Adrenal gland (tissue), 12 donors: ENCODE measurements around the gene WWC2. TPM values are rescaled to one million over a fixed set of nuclear protein-coding genes. Genes with fewer than 3 reads are reported as not detected.

Experiments
- DNase-seq, 7 donors: peaks; one replicate each; pipeline ENCODE4 v3.0.0-alpha.2; 2019 to 2020
- H3K27ac ChIP-seq, 5 donors: fragments of 200-600 bp; sonication (generic) in 4 of 5; 1 replicate in 3 of 5; 2 replicates in 2 of 5; pipeline versions ENCODE4 v1.5.1 to v1.8.0; 2016 to 2020; ENCODE audit warnings: mild to moderate bottlenecking in 1 of 5
- H3K27me3 ChIP-seq: fragments of 200-600 bp; 2 replicates; pipeline ENCODE4 v1.8.0; 2021
- H3K36me3 ChIP-seq, 2 donors: fragments of 200-600 bp; replicated peaks in 1 of 2; 1 replicate in 1 of 2; 2 replicates in 1 of 2; pipeline versions ENCODE4 v1.5.1 to v1.8.0; 2018 to 2022
- H3K4me1 ChIP-seq, 2 donors: fragments of 200-600 bp; replicated peaks in 1 of 2; 1 replicate in 1 of 2; 2 replicates in 1 of 2; pipeline versions ENCODE4 v1.5.1 to v1.8.0; 2018 to 2021
- H3K4me3 ChIP-seq, 4 donors: fragments of 200-600 bp; sonication (generic) in 3 of 4; one replicate each; pipeline ENCODE4 v1.5.1; 2016 to 2018
- H3K9me3 ChIP-seq, 3 donors: fragments of 200-600 bp; sonication (generic) in 1 of 3; replicated peaks in 1 of 3; 1 replicate in 2 of 3; 2 replicates in 1 of 3; pipeline versions ENCODE4 v1.5.1 to v1.8.0; 2016 to 2021
- POLR2A ChIP-seq, 2 donors: fragments of 450-650 bp; IDR thresholded peaks; one replicate each; pipeline ENCODE4 v1.6.1; 2017; ENCODE audit warnings: antibody characterized with exemption in 2 of 2, mild to moderate bottlenecking in 2 of 2, moderate library complexity in 1 of 2
- WGBS, 4 donors: extraction: QIAGEN DNeasy Blood & Tissue Kit in 2 of 4; methylation state at CpG; one replicate each; pipeline versions ENCODE4 v1.1.5 to v1.1.7; 2013 to 2017; 5-methylcytosine and 5-hydroxymethylcytosine counted together
- intact Hi-C, 2 donors: fragments of 100-400 bp; cut with DNase I; formaldehyde crosslinking; loops; one replicate each; pipeline versions ENCODE4 v1.14.1 to v1.15.0; 2022 to 2023
- polyA plus RNA-seq, 3 donors: library from polyadenylated mRNA; stranded (reverse); fragments of 200-250 nt in 2 of 3; fragments of 350-450 nt in 1 of 3; fragmentation: Illumina TruSeq in 1 of 3; extraction: RNeasy Lipid Tissue Mini Kit (QIAGEN cat#74804) in 1 of 3; gene quantifications; one replicate each; pipeline ENCODE4 v1.2.3, GENCODE V29; 2013 to 2014
- total RNA-seq, 9 donors: library from RNA; depleted of rRNA in 4 of 9; stranded (reverse); fragments of >200 nt in 4 of 9; fragments of 120-200 nt in 1 of 9; fragmentation: NEBNext Ultra II Directional in 1 of 9; extraction: Animal tissue kit (Norgen Biotek cat#: 25700) in 1 of 9; gene quantifications; one replicate each; pipeline versions ENCODE4 v1.1.0 to v1.2.4, GENCODE V29; 2013 to 2023
- TF ChIP-seq, protein P1 (sequence below), 6 experiments: fragments of 450-650 bp in 4 of 6; fragments of 200-600 bp in 2 of 6; sonication (generic) in 1 of 6; IDR thresholded peaks; 1 replicate in 5 of 6; 2 replicates in 1 of 6; pipeline versions ENCODE4 v1.5.1 to v1.8.0; 2016 to 2021; ENCODE audit warnings: antibody characterized with exemption in 6 of 6, mild to moderate bottlenecking in 2 of 6, moderate library complexity in 1 of 6
- donor health status: healthy with polysubstance abuse.
- donor health status: Bipolar disorder and iron deficiency.
- donor health status: DM: yes; HTN: yes; CAD: no.
- donor health status: DM: no; HTN: no; CAD: no.
- donor health status: DM: no; HTN: no; CAD: no.
- donor health status: DM: yes; HTN: yes; CAD: no.

Gene WWC2
- total and polyA plus RNA-seq, 12 donors: 3.1 to 27.9 (median 17.4) TPM

DNA sequence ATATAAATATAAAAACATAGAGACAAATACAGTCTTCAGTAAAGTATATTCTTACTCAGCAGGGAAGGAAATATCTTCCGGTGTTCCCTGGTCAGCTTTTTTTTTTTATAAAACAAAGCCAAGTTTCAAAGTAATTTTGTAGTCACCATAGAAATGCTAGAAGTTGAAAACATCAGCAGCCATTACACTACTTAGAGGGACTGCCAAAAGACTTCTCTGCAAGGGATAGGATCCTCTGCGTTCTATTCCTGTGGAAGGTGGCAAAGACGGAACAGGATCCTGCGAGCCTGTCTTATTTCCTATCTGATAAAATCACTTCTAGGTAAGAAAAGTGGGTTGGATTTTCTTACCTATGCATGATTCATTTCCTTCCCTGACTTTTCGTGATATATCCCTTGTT is 201.6 kb downstream of the WWC2 start:
- no peak for TF ChIP-seq POLR2A (IDR thresholded peaks at IDR 0.05)
- TF ChIP-seq, protein P1, sequence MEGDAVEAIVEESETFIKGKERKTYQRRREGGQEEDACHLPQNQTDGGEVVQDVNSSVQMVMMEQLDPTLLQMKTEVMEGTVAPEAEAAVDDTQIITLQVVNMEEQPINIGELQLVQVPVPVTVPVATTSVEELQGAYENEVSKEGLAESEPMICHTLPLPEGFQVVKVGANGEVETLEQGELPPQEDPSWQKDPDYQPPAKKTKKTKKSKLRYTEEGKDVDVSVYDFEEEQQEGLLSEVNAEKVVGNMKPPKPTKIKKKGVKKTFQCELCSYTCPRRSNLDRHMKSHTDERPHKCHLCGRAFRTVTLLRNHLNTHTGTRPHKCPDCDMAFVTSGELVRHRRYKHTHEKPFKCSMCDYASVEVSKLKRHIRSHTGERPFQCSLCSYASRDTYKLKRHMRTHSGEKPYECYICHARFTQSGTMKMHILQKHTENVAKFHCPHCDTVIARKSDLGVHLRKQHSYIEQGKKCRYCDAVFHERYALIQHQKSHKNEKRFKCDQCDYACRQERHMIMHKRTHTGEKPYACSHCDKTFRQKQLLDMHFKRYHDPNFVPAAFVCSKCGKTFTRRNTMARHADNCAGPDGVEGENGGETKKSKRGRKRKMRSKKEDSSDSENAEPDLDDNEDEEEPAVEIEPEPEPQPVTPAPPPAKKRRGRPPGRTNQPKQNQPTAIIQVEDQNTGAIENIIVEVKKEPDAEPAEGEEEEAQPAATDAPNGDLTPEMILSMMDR (IDR thresholded peaks at IDR 0.05): no peak
- H3K4me3 ChIP-seq: no peak overlapping the region
- no peaks in the 10 kb centered on the region for H3K36me3 ChIP-seq
- no peaks in the 10 kb centered on the region for H3K4me1 ChIP-seq
- intact Hi-C loops: no loop called here
- H3K27me3 ChIP-seq: no peaks in the 10 kb centered on the region
- DNase-seq: no peak
- no peaks in the 10 kb centered on the region for H3K9me3 ChIP-seq
- WGBS, 4 donors: 81 to 89% (median 85%) methylated on average over 5 of the region's 5 CpGs
- H3K27ac ChIP-seq: no peak overlapping the region

DNA sequence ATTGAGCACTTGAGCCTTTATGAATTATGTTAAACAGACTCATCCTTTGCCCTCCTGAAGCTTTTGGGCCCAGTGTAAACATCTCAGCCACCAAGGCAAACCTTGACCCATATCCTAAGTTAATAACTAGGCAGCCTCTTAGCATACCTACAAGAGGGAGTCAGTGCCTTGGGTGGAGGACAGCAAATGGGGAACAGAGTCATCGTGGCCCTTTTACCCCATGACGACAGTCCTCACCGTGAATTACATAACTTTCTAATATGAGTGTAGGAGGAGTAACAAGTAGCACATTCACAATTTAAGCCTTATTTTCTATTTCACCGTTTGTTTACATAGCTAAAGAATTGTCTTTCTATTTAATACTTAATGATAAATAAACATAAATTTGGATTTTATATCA is 204.2 kb downstream of the WWC2 start:
- no peaks in the 10 kb centered on the region for H3K27me3 ChIP-seq
- no peak overlapping the region for H3K4me3 ChIP-seq
- TF ChIP-seq, protein P1 (IDR thresholded peaks at IDR 0.05): no peak
- TF ChIP-seq POLR2A (IDR thresholded peaks at IDR 0.05): no peak
- H3K36me3 ChIP-seq: no peaks in the 10 kb centered on the region
- 85 to 92% (median 91%) methylated on average over 4 of the region's 4 CpGs for WGBS, 4 donors
- no peaks in the 10 kb centered on the region for H3K4me1 ChIP-seq
- intact Hi-C loops: no loop called here
- no peaks in the 10 kb centered on the region for H3K9me3 ChIP-seq
- DNase-seq: no peak
- H3K27ac ChIP-seq: no peak overlapping the region

DNA sequence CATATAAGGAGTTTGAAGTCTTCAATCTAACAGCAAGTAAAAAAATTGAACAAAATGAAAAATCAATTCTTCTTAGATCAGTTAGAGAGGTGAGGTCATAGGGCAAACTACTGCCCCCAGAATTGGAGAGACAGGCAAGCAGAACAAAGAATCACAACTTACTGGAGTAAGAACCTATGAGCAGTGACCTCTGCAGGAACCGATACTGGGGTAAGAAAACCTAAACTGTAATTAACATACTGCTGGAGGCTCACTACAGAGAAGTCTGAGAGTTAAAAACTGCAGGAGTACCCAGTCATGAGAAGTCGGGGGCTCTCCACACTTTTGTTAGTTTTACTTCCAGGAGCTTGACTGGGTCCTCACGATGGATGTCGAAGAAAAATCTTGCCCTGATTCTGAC is 205.0 kb downstream of the WWC2 start:
- WGBS, 4 donors: 85 to 100% (median 94%) methylated on average over 4 of the region's 4 CpGs
- TF ChIP-seq, protein P1 (IDR thresholded peaks at IDR 0.05): no peak
- TF ChIP-seq POLR2A (IDR thresholded peaks at IDR 0.05): no peak
- intact Hi-C loops: no loop called here
- H3K9me3 ChIP-seq: no peaks in the 10 kb centered on the region
- DNase-seq: no peak
- H3K4me3 ChIP-seq: no peak overlapping the region
- H3K27me3 ChIP-seq: no peaks in the 10 kb centered on the region
- H3K27ac ChIP-seq: no peak overlapping the region
- H3K4me1 ChIP-seq: no peaks in the 10 kb centered on the region
- H3K36me3 ChIP-seq: no peaks in the 10 kb centered on the region

DNA sequence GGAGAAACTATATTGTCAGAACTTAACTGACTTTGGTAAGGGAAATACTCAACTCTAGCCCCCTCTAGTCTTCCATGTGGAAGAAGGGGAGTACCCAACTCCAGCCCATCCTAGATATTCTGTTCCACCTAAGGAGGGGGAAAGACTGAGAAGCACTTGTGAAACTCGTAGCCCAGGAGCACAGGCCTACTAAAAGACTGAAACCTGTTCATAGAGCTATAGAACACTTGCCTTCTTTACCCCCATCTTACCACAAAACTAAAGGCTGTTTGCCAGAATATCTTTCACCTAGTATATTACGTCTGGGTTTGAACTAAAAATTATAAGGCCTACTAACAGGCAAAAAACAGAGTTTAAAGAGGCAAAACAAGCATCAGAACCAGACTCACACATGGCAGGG is 205.5 kb downstream of the WWC2 start:
- Histone ChIP-seq H3K36me3 (no peaks in the 10 kb centered on the region), H3K4me3 (no peak overlapping the region), H3K9me3 (no peaks in the 10 kb centered on the region), H3K27me3 (no peaks in the 10 kb centered on the region), H3K27ac (no peak overlapping the region), H3K4me1 (no peaks in the 10 kb centered on the region)
- WGBS, 4 donors: 85 to 96% (median 93%) methylated on average over 2 of the region's 2 CpGs
- TF ChIP-seq, protein P1 (IDR thresholded peaks at IDR 0.05): no peak
- TF ChIP-seq POLR2A (IDR thresholded peaks at IDR 0.05): no peak
- intact Hi-C loops: no loop called here
- no peak for DNase-seq
